HG02970 (cell line): ENCODE results near the gene AGAP6.
"Not testable (repeated sequence)": the region's sequence is repeated elsewhere in the genome, so short reads cannot be mapped to it uniquely, and the experiment has no call there.

Experiments used
- ATAC-seq: cut with Tn5 transposase; IDR thresholded peaks from one replicate; pipeline ENCODE4 v1.9.1; 2021; ENCODE audit warnings: mild to moderate bottlenecking, moderate library complexity, moderate number of reproducible peaks; ENCODE audit not compliant: unreplicated experiment, low FRiP score

Gene AGAP6

DNA sequence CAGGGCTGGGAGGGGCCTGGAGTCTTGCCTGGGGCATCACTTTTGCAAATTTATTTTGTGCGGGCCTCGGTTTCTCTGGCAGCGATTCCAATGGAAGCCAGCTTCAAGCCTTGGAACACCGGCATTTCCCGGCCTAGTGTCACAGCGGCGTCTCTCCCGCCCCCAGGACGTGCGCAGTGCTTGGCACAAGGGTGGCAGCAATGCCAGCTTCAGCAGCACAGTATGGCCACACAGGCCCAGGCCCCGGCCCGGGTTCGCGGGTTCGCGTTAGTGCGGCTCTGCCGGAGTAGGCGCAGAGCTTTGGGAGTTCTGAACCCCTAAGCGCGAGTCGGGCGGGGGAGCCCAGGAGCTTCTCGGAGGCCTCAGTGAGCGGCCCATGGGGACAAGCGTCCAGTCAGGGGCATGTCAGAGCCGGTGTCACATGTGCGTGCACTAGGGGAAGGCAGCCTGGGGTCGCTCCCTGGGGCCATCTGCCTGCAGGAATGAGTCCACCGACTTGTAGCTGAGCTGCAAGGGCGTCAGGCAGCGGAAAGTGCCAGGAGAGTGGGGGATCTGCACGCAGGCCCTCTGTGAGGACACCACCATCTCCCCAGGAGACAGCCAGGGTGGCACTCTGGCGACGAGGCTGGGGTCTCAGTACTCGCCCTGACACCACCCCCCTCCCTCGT is 36.6 kb downstream of the AGAP6 start:
- ATAC-seq: not testable (repeated sequence)

DNA sequence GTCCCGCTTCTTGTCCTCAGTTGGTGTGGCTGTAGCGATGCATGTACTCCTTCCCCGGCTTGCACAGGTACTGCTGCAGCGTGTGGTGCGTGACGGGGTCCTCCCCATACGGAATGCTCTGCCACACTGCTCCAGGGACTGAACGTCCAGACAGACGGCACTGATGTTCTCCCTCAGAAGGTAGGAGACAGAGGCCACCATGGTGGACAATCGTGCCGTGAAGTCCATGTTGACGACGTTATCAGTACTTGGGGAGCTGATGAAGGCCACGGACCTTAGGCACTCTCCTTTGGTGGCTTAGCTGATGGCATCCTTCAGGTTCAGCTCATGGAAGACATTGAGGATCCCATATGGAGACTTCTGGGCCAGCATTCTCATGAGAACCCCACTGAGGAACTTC is 37.4 kb downstream of the AGAP6 start:
- ATAC-seq: no peak

DNA sequence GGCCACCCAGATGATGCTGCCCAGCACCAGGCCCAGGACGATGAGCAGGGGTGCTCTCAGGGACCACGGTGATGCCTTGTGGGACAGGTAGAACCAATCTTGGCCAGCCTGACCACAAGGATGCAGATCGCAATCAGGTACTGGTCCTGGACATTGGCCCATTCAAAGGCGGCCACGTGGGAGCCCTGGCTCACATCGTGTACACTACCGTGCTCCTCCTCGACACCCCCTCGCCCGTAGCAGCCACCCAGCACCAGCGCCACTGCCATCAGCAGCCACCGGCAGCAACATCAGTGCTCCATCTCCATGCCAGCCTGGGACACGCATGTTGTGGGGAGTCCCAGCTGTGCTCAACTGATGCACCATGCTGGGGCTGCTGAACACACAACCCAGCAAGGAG is 39.0 kb downstream of the AGAP6 start:
- ATAC-seq: no peak

DNA sequence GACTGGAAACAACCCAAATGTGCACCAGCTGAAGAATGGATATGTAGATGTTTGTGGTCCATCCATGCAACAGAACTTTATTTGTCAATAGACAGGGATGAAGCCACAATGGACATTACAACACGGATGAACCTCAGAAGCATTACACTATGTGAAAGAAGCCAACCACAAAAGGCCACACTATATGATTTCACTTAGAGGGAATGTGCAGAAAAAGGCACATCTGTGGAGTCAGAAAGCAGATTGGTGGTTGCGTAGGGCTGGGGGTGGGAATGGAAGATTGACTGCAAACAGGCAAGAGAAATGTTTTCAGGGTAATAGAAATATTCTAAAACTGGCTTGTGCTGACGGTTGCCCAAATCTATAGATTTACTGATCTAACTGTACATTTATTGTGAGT is 45.3 kb downstream of the AGAP6 start:
- ATAC-seq: no peak

DNA sequence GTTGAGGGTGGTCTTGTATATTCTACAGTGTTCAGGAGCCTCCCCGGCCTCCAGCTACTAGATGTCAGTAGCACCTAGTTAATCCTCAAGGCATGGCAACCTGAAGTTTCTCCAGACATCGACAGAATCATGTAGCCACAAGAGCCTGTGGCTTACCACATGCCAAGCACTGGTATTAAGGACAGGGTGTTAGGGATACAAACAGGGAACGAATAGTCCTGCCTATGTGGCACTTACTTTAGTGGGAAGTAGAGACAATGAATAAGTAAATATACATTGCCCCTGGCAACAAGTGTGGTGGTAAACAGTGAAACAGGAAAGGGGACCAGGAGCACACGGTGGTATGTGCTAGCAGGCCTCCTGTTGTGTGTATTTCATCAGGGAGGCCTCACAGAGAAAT is 47.1 kb downstream of the AGAP6 start:
- ATAC-seq: not testable (repeated sequence)

DNA sequence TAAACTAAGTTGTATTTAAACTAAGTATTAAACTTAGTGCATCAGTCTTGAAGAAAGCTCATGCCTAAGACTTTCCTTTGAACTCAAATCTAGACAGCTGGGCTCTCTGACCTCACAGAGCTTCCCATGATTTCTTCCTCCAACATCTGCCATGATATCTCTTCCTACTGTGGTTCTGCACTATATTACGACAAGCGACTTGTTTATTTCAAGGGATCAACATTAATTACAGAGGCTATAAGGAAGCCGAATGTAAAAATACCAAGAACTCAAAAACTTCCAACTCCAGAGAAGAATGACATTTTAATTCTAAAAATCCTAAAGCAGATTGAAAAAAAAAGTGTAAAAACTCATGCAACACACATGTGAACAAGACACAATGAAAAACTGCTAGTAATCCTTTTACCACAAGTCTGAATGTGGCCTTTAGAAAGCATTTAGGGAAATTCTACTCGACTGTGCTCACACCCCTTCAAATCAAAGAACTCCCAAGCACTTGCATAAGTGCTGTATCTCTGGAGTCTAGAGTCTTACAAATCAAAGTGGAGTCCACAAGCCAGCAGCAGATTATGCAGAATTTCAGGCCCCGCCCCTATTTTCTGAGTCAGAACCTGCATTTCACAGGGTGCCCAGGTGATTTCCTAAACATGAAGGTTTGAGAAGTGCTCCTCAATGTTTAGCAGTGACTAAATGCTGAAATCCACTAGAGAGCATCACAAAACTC is 56.9 kb downstream of the AGAP6 start:
- ATAC-seq: no peak

DNA sequence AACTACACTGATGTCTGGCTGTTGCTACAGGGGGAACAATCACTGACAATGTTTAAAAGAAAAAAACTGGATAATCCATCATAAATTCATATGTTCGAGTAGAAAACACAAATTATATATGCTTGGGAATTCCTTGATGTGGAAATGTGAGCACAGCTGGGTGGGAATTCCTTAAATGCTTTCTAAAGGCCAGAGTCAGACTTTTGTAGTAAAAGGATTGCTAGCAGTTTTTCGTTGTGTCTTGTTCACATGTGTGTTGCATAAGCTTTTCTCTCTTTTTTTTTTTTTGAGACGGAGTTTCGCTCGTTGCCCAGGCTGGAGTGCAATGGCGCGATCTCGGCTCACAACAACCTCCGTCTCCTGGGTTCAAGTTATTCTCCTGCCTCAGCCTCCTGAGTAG is 58.3 kb downstream of the AGAP6 start:
- ATAC-seq: not testable (repeated sequence)

DNA sequence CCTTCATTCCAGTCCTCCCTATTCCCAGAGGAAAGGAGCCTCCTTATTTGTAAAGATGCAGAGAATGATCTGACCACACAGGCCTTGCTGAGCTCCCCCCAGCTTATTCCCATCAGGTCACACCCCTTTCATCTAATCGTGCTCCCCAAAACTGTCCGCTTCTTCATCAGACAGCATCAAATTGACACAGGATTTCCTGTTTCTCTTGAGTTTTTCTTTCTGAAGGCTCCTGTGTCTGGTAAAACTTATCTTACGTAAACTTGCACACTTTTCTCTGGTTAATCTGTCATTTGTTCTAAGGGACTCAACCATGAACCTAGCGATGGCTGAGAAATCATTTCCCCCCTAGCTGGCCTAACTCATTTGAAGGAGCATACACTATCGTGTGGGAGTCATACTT is 59.4 kb downstream of the AGAP6 start:
- not testable (repeated sequence) for ATAC-seq

DNA sequence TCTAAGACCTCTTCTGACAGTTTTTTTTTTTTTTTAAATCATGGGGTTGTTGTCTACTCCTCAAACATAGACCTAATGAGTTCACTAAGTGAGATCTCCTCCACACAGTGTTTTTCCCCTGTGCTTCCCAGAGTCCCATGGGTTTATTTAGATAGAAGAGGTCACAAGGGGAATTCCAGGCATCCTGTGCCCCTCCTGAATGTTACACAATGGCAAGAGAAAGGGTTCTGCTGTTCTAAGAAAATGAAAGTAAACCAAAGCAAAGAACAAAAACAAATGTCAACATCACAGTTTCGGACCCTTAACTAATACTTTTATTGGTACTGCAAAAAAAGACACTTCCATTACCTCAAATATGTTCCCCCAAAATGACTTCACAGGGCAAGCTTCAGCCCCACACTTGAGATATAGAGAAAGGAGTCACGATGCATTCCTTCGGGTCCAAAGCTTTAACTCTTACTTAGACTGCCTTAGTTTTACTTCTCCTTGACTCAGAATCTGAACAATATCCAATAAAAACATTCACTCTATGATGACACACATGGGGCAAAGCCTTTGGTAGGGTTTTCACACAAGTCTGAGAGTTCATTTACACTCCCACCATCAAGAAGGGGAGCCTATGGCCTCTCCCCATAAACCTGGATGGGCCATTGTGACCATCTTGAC is 63.9 kb downstream of the AGAP6 start:
- not testable (repeated sequence) for ATAC-seq

DNA sequence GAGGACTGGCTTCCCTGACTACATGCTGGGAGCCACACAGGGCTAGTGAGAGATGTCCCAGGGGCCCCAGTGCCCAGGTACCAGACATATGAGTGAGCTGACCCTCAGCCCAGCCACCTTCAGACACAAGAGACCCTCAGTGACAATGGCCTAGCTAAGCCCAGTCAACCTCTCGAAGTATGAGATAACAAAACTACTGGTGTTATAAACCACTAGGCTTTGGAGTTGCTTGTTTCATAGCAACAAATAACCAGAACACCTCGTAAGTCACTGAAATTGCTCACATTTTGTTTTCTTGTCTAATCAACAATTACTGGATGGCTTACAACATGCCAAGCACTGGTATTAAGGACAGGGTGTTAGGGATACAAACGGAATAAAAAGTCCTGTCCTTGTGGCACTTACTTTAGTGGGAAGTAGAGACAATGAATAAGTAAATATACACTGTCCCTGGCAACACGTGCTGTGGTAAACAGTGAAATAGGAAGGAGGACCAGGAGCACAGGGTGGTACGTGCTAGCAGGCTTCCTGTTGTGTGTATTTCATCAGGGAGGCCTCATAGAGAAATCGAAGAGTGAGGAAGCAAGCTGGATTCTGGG is 64.7 kb downstream of the AGAP6 start:
- not testable (repeated sequence) for ATAC-seq

DNA sequence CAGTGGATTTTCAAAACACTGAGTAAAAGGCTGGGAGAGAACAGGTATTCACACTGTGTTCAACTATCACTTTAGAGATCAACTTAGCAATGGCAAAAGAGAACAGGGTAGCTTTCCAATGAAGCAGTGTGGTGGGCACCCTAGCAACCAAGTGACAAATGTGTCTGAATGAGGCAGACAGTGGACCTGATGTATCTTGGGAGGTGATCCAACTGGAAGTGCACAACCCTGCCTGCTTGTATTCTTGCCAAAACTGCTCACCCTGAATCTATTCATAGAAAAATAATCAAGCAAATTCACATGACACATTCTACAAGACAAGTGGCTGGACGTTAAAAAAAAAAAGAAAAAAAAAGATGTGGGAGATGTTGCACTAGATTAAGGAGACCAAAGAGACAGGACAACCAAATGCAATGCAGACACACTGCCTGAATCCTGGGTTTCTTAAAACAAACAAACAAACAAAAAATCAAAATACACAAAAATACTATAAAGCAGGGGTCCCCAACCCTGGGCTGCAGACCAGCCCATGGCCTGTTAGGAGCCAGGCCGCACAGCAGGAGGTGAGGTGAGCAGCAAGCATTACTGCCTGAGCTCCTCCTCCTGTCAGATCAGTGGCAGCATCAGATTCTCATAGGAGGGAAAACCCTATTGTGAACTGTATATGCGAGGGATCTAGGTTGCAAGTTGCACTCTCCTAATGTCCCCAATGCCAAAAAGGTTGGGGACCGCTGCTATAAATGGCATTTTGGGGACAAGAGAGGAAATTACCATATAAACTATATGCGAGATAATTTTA is 67.5 kb downstream of the AGAP6 start:
- ATAC-seq: not testable (repeated sequence)

DNA sequence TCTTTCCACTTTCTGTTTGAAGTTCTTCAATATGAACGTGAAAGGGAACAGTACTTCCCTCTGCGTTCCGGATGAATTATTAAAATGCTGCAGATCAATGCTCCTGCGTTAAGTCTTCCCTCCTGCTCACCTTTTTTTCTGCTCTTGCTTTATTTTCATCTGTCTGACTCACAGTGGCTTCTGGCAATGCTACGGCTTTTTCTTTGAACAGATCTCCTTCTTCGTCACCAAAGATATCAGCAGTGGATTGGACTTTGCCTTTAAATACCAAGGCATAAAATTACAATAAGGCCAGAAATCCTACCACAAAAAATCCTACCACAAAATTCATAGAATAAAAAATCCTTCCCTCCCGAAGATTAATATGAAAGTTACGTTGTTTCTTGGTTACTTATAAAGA is 68.4 kb downstream of the AGAP6 start:
- ATAC-seq: not testable (repeated sequence)

DNA sequence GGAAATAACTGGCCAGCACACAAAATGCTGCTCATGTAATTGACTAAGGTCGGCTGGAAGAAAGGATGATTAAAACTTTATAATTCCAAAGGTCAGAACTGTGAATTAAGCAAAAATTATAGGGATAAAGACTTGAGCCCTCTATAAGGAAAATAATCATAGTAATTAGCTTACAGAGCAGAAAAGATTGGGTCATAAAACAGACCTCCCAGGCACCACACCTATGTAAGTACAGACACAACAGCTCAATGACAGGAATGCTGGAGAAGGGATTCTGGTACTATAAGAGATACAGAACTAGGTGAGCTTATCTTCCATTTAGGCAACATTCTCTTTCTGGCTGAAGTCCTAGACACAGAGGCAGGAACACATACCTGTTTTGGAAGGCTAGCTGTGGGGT is 70.5 kb downstream of the AGAP6 start:
- not testable (repeated sequence) for ATAC-seq

DNA sequence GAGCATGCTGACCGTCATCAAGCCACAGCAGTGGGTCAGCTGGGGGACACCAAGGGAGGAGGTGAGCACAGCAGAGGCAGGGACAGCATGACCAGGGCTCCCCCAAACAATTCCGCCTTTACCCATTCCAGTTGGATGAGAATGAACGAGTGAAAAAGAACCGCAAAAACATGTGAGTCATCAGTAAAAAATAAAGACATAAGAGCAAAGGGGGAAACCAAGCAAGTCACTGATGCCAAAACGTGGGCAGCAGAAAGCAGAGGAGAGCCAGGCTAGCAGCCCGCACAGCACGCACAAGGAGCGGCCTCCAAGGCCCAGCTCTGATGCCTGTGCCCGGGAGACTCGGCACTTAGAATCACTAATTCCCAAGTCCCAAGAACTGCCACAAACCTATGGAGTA is 71.7 kb downstream of the AGAP6 start:
- not testable (repeated sequence) for ATAC-seq
